Activated CD8-positive, alpha-beta T cell treated with anti-CD3 and anti-CD28 coated beads for 36 hours (primary cell): Measurements from ENCODE around the gene BCAS4. TPM values are rescaled to one million over a fixed set of nuclear protein-coding genes. Genes with fewer than 3 reads are reported as not detected.

Experiments used
- ATAC-seq: fragments of 200-7000 bp; cut with Tn5 transposase; one replicate; pipeline ENCODE4 v1.10.0; 2021; ENCODE audit warnings: mild to moderate bottlenecking, moderate library complexity
- CTCF ChIA-PET: fragments of 350-600 bp; sonication (Branson Sonifier 250); formaldehyde crosslinking; loops from one replicate; lab custom pipeline; 2021; ENCODE audit warnings: antibody characterized with exemption; lab: Charles Lee
- POLR2A ChIA-PET: fragments of 350-600 bp; sonication (Branson Sonifier 250); formaldehyde crosslinking; loops from one replicate; lab custom pipeline; 2021; ENCODE audit warnings: antibody characterized with exemption; lab: Charles Lee
- DNase-seq: peaks from one replicate; pipeline ENCODE4 v3.0.0-alpha.2; 2020
- H3K27ac Mint-ChIP-seq: one replicate; pipeline ENCODE4 v1.8.0; 2021; ENCODE audit warnings: mild to moderate bottlenecking, mixed read lengths
- H3K27me3 Mint-ChIP-seq: one replicate; pipeline ENCODE4 v1.8.0; 2021; ENCODE audit warnings: mixed read lengths
- H3K36me3 Mint-ChIP-seq: one replicate; pipeline ENCODE4 v1.8.0; 2021; ENCODE audit warnings: low read depth, mixed read lengths
- H3K4me1 Mint-ChIP-seq: one replicate; pipeline ENCODE4 v1.8.0; 2021; ENCODE audit warnings: low read depth, mixed read lengths
- H3K4me3 Mint-ChIP-seq: one replicate; pipeline ENCODE4 v1.8.0; 2021; ENCODE audit warnings: mild to moderate bottlenecking, moderate library complexity, mixed read lengths
- H3K9me3 Mint-ChIP-seq: one replicate; pipeline ENCODE4 v1.8.0; 2021; ENCODE audit warnings: mixed read lengths
- intact Hi-C: fragments of 100-400 bp; cut with micrococcal nuclease; formaldehyde crosslinking; loops from one replicate; pipeline ENCODE4 v1.10.0; 2022
- total RNA-seq, 2 experiments: library from RNA; stranded (reverse); gene quantifications; one replicate each; pipeline ENCODE4 v1.2.3, GENCODE V29; 2021
- TF ChIP-seq, protein P1 (sequence below): fragments of 200-600 bp; IDR thresholded peaks from one replicate; pipeline ENCODE4 v1.8.0; 2022; ENCODE audit warnings: antibody characterized with exemption, mild to moderate bottlenecking

BCAS4 gene
- total RNA-seq, 2 experiments from 2014 or later = 27.3 to 31.7 TPM

DNA sequence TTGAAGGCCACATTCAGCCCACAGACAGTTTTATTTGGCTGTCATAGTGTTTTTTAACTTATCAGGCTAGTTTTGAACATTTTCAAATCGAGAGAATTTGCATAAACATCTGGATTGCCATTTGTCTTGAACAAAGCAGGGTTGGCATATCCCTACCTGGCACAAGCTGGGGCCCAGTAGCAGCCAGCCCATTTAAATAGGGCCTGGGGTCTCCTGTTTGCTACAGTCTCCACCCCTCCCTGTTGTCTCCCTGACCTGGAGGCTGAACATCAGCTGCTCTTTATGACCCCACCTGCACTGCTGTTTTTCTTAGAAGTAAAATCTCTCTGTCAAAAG is 10.5 kb downstream of the BCAS4 start:
- no peak for ATAC-seq
- ChIA-PET POLR2A (interaction anchor here (1.4 to 2.1 kb wide), 3 partner anchors 9 to 123 kb away, joined by 6 to 11 read pairs (median 7); partner anchors contain the start of gene BCAS4), CTCF (interaction anchor here (0.8 to 2.0 kb wide), 4 partner anchors 11 to 141 kb away, joined by 3 to 13 read pairs (median 4); partner anchors contain the start of gene BCAS4)
- intact Hi-C loops = no loop called here
- peak overlapping the region; percentile 95 for H3K27ac Mint-ChIP-seq
- H3K9me3 Mint-ChIP-seq = no peaks in the 10 kb centered on the region
- no peak for DNase-seq
- TF ChIP-seq, protein P1, sequence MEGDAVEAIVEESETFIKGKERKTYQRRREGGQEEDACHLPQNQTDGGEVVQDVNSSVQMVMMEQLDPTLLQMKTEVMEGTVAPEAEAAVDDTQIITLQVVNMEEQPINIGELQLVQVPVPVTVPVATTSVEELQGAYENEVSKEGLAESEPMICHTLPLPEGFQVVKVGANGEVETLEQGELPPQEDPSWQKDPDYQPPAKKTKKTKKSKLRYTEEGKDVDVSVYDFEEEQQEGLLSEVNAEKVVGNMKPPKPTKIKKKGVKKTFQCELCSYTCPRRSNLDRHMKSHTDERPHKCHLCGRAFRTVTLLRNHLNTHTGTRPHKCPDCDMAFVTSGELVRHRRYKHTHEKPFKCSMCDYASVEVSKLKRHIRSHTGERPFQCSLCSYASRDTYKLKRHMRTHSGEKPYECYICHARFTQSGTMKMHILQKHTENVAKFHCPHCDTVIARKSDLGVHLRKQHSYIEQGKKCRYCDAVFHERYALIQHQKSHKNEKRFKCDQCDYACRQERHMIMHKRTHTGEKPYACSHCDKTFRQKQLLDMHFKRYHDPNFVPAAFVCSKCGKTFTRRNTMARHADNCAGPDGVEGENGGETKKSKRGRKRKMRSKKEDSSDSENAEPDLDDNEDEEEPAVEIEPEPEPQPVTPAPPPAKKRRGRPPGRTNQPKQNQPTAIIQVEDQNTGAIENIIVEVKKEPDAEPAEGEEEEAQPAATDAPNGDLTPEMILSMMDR = no peak
- H3K4me3 Mint-ChIP-seq = peak overlapping the region; percentile 69
- peaks cover 2% of the 10 kb centered on the region for H3K36me3 Mint-ChIP-seq
- H3K4me1 Mint-ChIP-seq = peaks cover 42% of the 10 kb centered on the region
- no peaks in the 10 kb centered on the region for H3K27me3 Mint-ChIP-seq

DNA sequence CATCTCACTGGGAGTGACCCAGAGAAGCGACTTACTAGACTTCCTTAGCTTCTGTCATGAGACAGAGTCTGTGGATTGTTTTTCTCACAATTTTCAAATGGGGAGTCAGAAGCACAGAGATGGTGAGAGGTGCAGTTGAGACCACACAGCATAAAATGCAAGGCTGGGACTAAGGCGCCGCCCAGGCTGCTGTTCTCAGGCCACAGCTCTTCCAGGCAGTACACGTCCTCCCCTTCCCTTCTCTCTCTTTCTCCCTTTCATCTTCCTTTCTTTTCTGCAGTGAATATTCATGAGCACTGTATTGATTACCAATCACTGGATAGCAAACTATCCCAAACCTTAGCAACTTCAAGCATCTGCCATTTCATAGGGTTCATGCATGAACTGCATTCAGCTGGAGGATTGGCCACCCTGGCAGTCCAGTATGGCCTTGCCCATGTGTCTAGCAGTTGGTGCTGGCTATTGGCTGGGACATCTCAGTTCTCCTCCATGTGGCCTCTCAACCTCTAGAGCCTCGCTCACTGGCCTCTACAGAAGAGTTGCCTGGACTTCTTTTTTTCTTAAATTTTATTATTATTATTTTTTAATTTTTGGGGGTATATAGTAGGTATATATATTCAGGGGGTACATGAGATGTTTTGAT is 11.4 kb downstream of the BCAS4 start:
- no peak for ATAC-seq
- intact Hi-C loops = no loop called here

DNA sequence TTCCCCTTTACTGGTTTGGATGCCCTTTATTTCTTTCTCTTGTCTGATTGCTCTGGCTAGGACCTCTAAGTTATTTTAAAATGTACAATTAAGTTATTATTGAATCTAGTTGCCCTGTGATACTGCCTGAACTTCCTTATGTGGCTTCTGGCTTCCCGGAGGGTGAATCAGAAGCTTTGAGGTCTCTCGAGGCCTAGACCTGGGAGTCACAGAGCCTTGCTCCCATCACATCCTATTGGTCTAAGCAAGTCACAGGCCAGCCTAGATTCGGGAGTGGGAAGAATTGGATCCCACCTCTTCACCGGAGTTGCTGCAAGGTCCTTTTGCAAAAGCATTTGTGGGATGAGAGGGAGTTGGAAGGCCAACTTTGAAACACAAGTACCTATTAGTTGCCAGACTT is 15.2 kb downstream of the BCAS4 start:
- Mint-ChIP-seq H3K4me3 (no peak overlapping the region), H3K9me3 (no peaks in the 10 kb centered on the region), H3K27ac (peak overlapping the region; percentile 65), H3K27me3 (no peaks in the 10 kb centered on the region), H3K36me3 (peaks cover 5% of the 10 kb centered on the region), H3K4me1 (peaks cover 60% of the 10 kb centered on the region)
- intact Hi-C loops = no loop called here
- CTCF ChIA-PET = interaction anchor here (1.7 to 10.1 kb wide), 2 partner anchors 10 to 18 kb away, joined by 6 to 112 read pairs; partner anchors contain the start of gene BCAS4
- POLR2A ChIA-PET = interaction anchor here (1.0 to 1.2 kb wide), 2 partner anchors 14 to 121 kb away, joined by 3 to 4 read pairs; partner anchors contain the start of gene ADNP
- no peak for ATAC-seq
- DNase-seq = no peak
- TF ChIP-seq, protein P1 = no peak

More for the DNA sequence above, 11.4 kb downstream of the BCAS4 start:
- TF ChIP-seq, protein P1 = no peak
- no peak for DNase-seq
- POLR2A ChIA-PET = interaction anchor here (0.7 to 2.1 kb wide), 4 partner anchors 8 to 423 kb away, joined by 3 to 11 read pairs (median 6); partner anchors contain the start of gene BCAS4
- no peaks in the 10 kb centered on the region for H3K27me3 Mint-ChIP-seq
- peak overlapping the region; percentile 95 for H3K27ac Mint-ChIP-seq
- H3K4me3 Mint-ChIP-seq = no peak overlapping the region
- H3K36me3 Mint-ChIP-seq = peaks cover 2% of the 10 kb centered on the region
- H3K9me3 Mint-ChIP-seq = no peaks in the 10 kb centered on the region
- peaks cover 47% of the 10 kb centered on the region for H3K4me1 Mint-ChIP-seq
- CTCF ChIA-PET = interaction anchor here (0.8 to 2.0 kb wide), 4 partner anchors 11 to 140 kb away, joined by 3 to 13 read pairs (median 4); partner anchors contain the start of gene BCAS4

DNA sequence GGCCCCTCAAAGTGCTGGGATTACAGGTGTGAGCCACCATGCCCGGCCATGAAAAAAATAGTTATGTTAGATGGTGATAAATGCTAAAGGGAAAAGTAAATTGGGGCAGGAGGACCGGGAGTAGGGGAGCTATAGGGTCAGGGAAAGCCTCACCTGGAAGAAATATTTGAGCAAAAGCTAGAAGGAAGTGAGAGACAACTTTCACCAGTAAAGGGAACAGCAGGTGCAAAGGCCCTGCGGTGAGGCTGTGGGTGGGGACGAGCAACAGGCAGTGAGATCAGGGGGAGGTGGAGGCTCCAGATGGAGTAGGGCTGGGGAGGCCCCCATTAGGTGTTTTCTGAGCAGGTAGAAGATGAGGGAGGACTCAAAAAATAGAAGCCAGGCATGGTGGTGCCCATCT is 16.0 kb downstream of the BCAS4 start:
- TF ChIP-seq, protein P1 = no peak
- no peak for DNase-seq
- no peak for ATAC-seq
- no peaks in the 10 kb centered on the region for H3K9me3 Mint-ChIP-seq
- H3K27me3 Mint-ChIP-seq = no peaks in the 10 kb centered on the region
- H3K4me3 Mint-ChIP-seq = no peak overlapping the region
- ChIA-PET CTCF (interaction anchor here (1.7 to 10.1 kb wide), 2 partner anchors 11 to 19 kb away, joined by 6 to 112 read pairs; partner anchors contain the start of gene BCAS4), POLR2A (interaction anchor here (1.0 to 1.2 kb wide), 2 partner anchors 16 to 120 kb away, joined by 3 to 4 read pairs; partner anchors contain the start of genes ADNP and BCAS4)
- intact Hi-C loops = no loop called here
- peaks cover 7% of the 10 kb centered on the region for H3K36me3 Mint-ChIP-seq
- peaks cover 60% of the 10 kb centered on the region for H3K4me1 Mint-ChIP-seq
- H3K27ac Mint-ChIP-seq = no peak overlapping the region
